GM12878 (cell line): ENCODE results near the gene SLTM.

Experiments used
- BHLHE40 ChIP-seq, 2 experiments: fragments of 450-650 bp in 1 of 2; IDR thresholded peaks; 2 replicates each; pipeline ENCODE4 v1.6.1; 2011 to 2017; ENCODE audit warnings: low read depth in 2 of 2, borderline replicate concordance in 1 of 2, improper control_type of control experiment in 1 of 2, low read length in 1 of 2, mild to moderate bottlenecking in 1 of 2
- CBX5 ChIP-seq: sonication (generic); IDR thresholded peaks from 2 replicates; pipeline ENCODE4 v1.6.1; 2016; ENCODE audit warnings: low read depth, moderate library complexity, mild to moderate bottlenecking, inconsistent platforms
- POLR2AphosphoS2 ChIP-seq: IDR thresholded peaks from 2 replicates; pipeline ENCODE4 v1.6.1; 2011; ENCODE audit warnings: low read depth, mild to moderate bottlenecking, low read length, improper control_type of control experiment, moderate library complexity
- POLR2AphosphoS5 ChIP-seq: IDR thresholded peaks from 2 replicates; pipeline ENCODE4 v1.6.1; 2011; ENCODE audit warnings: mild to moderate bottlenecking, low read length, inconsistent platforms
- SIN3A ChIP-seq: IDR thresholded peaks from 2 replicates; pipeline ENCODE4 v1.6.1; 2012; ENCODE audit warnings: low read depth, low read length, improper control_type of control experiment
- TF ChIP-seq, protein P1 (sequence below), 3 experiments: IDR thresholded peaks in 2 of 3; conservative IDR thresholded peaks in 1 of 3; 2 replicates each; pipeline ENCODE4 v1.5.1; 2011; ENCODE audit warnings: low read depth in 3 of 3, low read length in 3 of 3, mild to moderate bottlenecking in 3 of 3, control low read depth in 2 of 3, moderate library complexity in 2 of 3, inconsistent platforms in 1 of 3, mixed read lengths in 1 of 3; ENCODE audit not compliant: control insufficient read depth in 2 of 3, insufficient read depth in 1 of 3; ENCODE audit errors: extremely low read depth in 1 of 3
- TF ChIP-seq, protein P2 (sequence below): IDR thresholded peaks from 2 replicates; pipeline ENCODE4 v1.6.1; 2012; ENCODE audit warnings: low read depth, low read length, improper control_type of control experiment

DNA sequence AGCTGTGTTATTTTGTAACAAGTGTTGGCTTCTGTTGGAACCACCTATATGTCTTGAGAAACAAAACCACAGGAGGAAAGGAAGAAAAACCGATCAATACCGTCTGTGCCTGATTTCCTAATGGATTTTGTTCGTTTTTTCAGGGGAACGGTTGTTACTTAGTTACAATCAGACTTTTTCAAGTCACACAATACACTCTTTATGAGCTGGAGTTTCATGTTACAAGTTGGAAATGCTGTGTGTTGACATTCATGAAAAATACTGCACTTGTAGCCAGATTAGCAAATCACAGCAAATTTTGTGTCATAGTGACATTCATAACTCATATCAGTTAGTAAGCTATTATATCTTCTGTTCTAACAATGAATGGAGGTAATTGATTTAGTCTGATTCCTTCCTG is 78.9 kb downstream of the SLTM start:
- TF ChIP-seq POLR2AphosphoS2 (no peak), POLR2AphosphoS5 (no peak), SIN3A (no peak), BHLHE40 (IDR thresholded peaks at IDR 0.05; ENCODE audit: borderline replicate concordance in 1 of 2, low read depth in 2 of 2, low read length in 1 of 2) (no peak), CBX5 (no peak)
- TF ChIP-seq, protein P1, sequence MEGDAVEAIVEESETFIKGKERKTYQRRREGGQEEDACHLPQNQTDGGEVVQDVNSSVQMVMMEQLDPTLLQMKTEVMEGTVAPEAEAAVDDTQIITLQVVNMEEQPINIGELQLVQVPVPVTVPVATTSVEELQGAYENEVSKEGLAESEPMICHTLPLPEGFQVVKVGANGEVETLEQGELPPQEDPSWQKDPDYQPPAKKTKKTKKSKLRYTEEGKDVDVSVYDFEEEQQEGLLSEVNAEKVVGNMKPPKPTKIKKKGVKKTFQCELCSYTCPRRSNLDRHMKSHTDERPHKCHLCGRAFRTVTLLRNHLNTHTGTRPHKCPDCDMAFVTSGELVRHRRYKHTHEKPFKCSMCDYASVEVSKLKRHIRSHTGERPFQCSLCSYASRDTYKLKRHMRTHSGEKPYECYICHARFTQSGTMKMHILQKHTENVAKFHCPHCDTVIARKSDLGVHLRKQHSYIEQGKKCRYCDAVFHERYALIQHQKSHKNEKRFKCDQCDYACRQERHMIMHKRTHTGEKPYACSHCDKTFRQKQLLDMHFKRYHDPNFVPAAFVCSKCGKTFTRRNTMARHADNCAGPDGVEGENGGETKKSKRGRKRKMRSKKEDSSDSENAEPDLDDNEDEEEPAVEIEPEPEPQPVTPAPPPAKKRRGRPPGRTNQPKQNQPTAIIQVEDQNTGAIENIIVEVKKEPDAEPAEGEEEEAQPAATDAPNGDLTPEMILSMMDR (IDR thresholded peaks at IDR 0.05 in 2 of 3, conservative IDR thresholded peaks at IDR 0.05 in 1 of 3; ENCODE audit: control insufficient read depth in 2 of 3, extremely low read depth in 1 of 3, insufficient read depth in 1 of 3, low read depth in 3 of 3, low read length in 3 of 3) = no peak
- TF ChIP-seq, protein P2, sequence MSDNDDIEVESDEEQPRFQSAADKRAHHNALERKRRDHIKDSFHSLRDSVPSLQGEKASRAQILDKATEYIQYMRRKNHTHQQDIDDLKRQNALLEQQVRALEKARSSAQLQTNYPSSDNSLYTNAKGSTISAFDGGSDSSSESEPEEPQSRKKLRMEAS = no peak
